ENCODE results near the gene C16orf92. TPM values are rescaled to one million over a fixed set of nuclear protein-coding genes. Genes with fewer than 3 reads are reported as not detected.

The C16orf92 gene
- total and polyA plus RNA-seq, 2 of the 13 experiments (the other 11 are each of a cell fraction or from before 2014, with no cell fraction given), result not detected

DNA sequence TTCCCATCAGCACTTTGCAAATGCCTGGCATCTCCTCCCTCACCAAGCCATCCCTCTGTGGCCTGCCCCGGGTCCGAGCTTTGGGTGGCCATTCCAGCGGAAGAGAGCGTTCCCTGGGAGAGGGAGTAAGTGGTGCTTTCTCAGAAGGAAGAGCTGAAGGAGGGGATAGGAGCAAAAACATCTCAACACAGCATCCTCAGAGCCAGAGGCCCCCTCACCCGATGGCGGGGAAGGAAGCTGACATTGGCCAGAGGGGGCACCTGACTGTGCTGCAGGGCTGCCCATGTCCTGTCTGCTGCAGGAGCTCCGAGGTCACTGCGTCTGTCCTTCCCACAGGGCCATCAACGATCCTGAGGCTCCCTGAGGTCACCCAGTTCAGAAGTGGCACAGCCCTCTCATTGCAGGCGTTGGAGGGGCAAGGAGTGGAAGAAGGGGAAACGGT lies 8.5 kb downstream of the C16orf92 start:
- BruUV-seq (replicated peaks), result no TSS peak
- DNase-seq (ENCODE audit: low spot score), result no peak
- Histone ChIP-seq H3K4me1 (ENCODE audit: insufficient read depth, low read length) (peaks cover 23% of the 10 kb centered on the region), H3K27ac (ENCODE audit: extremely low read length, insufficient read depth, low read length) (no peak overlapping the region), H3K79me2 (ENCODE audit: insufficient read depth, low read length) (no peaks in the 10 kb centered on the region), H3K9ac (ENCODE audit: insufficient read depth, low read depth, low read length) (no peak overlapping the region), H3K9me3 (ENCODE audit: low read length) (no peaks in the 10 kb centered on the region), H3K4me3 (replicated peaks in 1 of 3; ENCODE audit: insufficient read depth in 1 of 3, low read depth in 2 of 3, low read length in 3 of 3) (peak overlapping the region in 1 of 3 experiments; percentile 18; a peak in 1 of 6 replicates), H4K20me1 (ENCODE audit: insufficient read depth, low read length) (no peaks in the 10 kb centered on the region; the same call in 1 of the 2 replicates), H3K27me3 (ENCODE audit: control insufficient read depth in 1 of 2, insufficient read depth in 2 of 2, low read length in 2 of 2) (peaks cover 16 to 59% of the 10 kb centered on the region in 2 experiments), H3K4me2 (ENCODE audit: low read depth, low read length) (peak overlapping the region; percentile 33; the same call in 1 of the 2 replicates), H3K36me3 (replicated peaks in 1 of 2; ENCODE audit: control insufficient read depth in 1 of 2, insufficient read depth in 2 of 2, low read length in 2 of 2) (no peaks in the 10 kb centered on the region), H2AFZ (ENCODE audit: low read length) (no peak overlapping the region)
- TF ChIP-seq PHB2 (IDR thresholded peaks at IDR 0.05; ENCODE audit: partially characterized antibody), result no peak
- TF ChIP-seq, protein P1, sequence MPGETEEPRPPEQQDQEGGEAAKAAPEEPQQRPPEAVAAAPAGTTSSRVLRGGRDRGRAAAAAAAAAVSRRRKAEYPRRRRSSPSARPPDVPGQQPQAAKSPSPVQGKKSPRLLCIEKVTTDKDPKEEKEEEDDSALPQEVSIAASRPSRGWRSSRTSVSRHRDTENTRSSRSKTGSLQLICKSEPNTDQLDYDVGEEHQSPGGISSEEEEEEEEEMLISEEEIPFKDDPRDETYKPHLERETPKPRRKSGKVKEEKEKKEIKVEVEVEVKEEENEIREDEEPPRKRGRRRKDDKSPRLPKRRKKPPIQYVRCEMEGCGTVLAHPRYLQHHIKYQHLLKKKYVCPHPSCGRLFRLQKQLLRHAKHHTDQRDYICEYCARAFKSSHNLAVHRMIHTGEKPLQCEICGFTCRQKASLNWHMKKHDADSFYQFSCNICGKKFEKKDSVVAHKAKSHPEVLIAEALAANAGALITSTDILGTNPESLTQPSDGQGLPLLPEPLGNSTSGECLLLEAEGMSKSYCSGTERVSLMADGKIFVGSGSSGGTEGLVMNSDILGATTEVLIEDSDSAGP (CRISPR knock-in tag; IDR thresholded peaks at IDR 0.05; ENCODE audit: borderline replicate concordance), result peak; percentile 36; the same call in 1 of the 2 replicates
- TF ChIP-seq, protein P2, sequence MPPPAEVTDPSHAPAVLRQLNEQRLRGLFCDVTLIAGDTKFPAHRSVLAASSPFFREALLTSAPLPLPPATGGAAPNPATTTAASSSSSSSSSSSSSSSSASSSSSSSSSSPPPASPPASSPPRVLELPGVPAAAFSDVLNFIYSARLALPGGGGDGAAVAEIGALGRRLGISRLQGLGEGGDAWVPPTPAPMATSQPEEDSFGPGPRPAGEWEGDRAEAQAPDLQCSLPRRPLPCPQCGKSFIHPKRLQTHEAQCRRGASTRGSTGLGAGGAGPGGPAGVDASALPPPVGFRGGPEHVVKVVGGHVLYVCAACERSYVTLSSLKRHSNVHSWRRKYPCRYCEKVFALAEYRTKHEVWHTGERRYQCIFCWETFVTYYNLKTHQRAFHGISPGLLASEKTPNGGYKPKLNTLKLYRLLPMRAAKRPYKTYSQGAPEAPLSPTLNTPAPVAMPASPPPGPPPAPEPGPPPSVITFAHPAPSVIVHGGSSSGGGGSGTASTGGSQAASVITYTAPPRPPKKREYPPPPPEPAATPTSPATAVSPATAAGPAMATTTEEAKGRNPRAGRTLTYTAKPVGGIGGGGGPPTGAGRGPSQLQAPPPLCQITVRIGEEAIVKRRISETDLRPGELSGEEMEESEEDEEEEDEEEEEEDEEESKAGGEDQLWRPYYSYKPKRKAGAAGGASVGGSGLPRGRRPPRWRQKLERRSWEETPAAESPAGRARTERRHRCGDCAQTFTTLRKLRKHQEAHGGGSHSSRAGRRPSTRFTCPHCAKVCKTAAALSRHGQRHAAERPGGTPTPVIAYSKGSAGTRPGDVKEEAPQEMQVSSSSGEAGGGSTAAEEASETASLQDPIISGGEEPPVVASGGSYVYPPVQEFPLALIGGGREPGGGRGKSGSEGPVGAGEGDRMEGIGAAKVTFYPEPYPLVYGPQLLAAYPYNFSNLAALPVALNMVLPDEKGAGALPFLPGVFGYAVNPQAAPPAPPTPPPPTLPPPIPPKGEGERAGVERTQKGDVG (CRISPR knock-in tag; IDR thresholded peaks at IDR 0.05; ENCODE audit: borderline replicate concordance), result no peak
- TF ChIP-seq EZH2 (conservative IDR thresholded peaks at IDR 0.05; ENCODE audit: low read depth, low read length), result no peak
- TF ChIP-seq ZNF747 (CRISPR knock-in tag; IDR thresholded peaks at IDR 0.05; ENCODE audit: borderline replicate concordance), result no peak
- TF ChIP-seq, protein P3, sequence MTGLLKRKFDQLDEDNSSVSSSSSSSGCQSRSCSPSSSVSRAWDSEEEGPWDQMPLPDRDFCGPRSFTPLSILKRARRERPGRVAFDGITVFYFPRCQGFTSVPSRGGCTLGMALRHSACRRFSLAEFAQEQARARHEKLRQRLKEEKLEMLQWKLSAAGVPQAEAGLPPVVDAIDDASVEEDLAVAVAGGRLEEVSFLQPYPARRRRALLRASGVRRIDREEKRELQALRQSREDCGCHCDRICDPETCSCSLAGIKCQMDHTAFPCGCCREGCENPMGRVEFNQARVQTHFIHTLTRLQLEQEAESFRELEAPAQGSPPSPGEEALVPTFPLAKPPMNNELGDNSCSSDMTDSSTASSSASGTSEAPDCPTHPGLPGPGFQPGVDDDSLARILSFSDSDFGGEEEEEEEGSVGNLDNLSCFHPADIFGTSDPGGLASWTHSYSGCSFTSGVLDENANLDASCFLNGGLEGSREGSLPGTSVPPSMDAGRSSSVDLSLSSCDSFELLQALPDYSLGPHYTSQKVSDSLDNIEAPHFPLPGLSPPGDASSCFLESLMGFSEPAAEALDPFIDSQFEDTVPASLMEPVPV (CRISPR knock-in tag; IDR thresholded peaks at IDR 0.05), result 0 out of 2 replicates have a peak, but pooled peaks have one; percentile 16
- 33% methylated on average over 11 of the region's 11 CpGs for WGBS (ENCODE audit: low lambda C conversion rate)
- intact Hi-C loops (cut with micrococcal nuclease; ENCODE audit: unreplicated experiment) (loop anchor here (5.0 kb wide), 1 partner anchor 329 kb away; no protein-coding TSS in a partner anchor), in situ Hi-C loops (cut with HindIII; ENCODE audit: extremely low pct_ligation_motif_present, low pct_unique_long_range_greater_than_20kb) (loop anchor here (10.0 kb wide), 1 partner anchor 337 kb away; no protein-coding TSS in a partner anchor)
- ChIA-PET POLR2A (interaction anchor here (1.0 to 1.7 kb wide), 7 partner anchors 21 to 386 kb away, joined by 3 to 6 read pairs (median 3); partner anchors contain the start of genes ALDOA, DOC2A, INO80E and KCTD13), CTCF (ENCODE audit: low intra/inter-chr PET ratio, low total read pairs) (interaction anchor here (1.1 to 2.7 kb wide), 3 partner anchors 21 to 331 kb away, joined by 4 to 11 read pairs (median 5); a partner anchor contains a TSS)
- peak; percentile 6; the same call in 2 of the 3 replicates for ATAC-seq
- FAIRE-seq, result no peak
